ENCODE results near the gene RTL9.

The RTL9 gene

DNA sequence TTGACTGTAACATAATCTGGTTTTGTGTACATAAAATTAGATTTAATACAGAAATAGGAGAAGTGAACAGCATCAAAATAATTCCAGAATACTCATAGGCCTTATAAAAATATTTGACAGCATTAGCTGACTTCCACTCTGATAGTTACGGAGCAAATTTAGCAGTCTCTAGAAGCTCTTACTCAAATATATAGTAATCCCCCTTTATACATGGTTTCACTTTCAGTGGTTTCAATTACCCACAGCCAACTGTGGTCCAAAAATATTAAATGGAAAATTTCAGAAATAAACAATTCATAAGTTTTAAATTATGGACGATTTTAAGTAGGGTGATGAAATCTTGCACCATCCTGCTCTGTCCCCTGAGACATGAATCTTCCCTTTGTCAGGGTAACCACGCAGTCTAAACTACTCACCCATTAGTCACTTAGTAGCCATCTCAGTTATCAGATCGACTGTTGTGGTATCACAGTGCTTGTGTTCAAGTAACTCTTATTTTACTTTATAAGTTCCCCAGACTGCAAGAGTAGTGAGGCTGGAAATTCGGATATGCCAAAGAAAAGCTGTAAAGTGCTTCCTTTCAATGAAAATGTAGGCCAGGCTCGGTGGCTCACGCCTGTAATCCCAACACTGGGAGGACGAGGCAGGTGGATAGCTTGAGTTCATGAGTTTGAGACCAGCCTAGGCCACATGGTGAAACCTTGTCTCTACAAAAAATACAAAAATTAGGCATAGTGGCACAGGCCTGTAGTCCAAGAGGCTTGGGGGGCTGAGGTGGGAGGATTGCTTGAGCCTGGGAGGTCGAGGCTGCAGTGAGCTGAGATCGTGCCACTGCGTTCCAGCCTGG, 17.2 kb upstream of the RTL9 start:
- DNase-seq (ENCODE audit: low read depth in 2 of 2): no peak

DNA sequence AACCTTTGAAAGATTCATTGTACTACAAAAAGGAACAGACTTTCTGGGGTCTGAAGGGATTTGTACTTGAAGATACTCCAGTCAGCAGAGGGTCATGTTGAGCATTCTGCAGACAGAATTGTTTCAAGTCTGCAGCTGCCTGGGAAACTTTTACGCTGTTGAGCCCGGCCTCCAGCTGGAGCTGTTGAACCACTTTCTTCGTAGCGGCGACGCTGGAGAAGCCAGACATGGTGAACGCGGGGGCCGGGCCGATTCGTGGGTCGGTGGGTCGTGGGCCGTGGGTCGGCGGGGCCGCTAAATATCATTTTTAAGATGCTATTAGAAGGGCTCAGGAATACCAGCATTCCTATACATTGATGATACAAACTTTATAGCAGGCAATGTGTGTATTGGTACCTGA, 12.0 kb upstream of the RTL9 start:
- DNase-seq (ENCODE audit: low read depth in 2 of 2): no peak

DNA sequence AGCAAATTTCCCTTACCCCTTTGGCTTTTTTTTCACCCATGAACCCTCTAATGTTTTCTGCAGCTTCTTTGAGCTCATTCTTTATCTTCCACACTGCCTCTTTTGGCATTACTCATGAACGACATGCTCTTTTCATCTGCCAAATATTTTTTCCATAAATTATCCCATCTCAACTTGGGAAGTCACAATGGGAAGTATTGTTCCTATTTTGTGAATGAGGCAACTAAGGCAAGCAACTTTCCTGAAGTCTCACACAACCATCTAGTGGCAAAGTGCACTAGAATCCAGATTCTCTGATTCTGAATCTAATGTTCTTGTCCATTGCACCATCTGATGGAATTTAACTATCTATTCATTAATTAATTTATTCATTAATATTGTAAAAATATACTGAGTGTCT, 625 bp downstream of the RTL9 start:
- DNase-seq (ENCODE audit: low read depth in 2 of 2): no peak

DNA sequence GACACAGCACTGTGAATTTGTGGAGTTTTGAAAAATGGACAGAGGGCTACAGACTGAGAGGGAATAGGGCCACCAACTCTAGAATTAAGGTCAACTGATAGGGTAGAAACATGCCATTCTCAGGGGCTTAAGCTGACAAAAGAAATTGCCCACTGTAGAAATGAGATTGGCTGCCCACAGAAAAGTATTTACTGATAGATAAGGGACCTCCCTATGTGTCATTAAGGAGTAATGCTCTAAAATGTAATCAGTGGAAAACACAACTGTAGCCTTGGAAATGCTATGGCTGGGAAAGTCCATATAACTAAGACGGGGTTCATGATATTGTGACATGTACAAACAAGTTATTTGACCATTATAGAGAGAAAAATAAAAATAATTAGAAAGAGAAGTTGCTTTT, 4.6 kb downstream of the RTL9 start:
- no peak for DNase-seq (ENCODE audit: low read depth in 2 of 2)

DNA sequence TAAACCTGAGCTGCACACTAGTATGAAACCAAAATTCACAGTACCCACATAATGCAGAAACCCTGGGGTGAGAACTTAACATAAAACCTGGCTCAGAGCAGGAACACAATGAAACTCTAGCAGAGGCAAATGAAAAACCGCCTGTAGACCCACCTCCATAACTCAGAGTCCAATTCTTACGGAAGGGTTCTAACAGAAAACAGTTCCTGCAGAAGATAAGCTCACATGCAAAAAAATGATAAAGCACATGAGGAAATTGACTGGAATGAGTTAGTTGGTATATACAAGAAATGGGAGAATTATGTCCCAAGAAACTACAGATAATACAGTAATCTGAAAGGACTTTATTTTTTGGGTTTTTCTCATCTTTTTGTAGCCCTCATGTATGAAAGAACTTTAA, 14.7 kb downstream of the RTL9 start:
- DNase-seq (ENCODE audit: low read depth in 2 of 2): no peak

DNA sequence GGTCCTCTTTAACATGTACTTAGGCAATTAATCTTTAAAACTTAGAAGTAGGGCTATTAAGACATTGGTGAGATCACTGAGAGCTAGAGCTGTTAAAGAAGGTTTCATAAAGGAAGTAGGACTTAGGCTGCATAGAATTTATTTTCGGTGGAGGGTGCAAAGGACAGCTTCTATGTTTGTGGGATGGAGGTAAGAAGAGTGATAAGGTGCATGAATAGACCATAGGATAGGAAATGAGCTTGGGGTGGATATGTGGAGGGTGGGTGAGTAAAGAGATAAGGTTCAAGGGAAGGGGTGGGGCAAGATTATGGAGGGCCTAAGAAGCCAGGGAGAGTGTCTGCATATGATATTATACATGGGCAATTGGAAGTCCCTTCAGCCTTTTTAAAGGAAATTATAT, 15.9 kb downstream of the RTL9 start:
- DNase-seq (ENCODE audit: low read depth in 2 of 2): no peak

DNA sequence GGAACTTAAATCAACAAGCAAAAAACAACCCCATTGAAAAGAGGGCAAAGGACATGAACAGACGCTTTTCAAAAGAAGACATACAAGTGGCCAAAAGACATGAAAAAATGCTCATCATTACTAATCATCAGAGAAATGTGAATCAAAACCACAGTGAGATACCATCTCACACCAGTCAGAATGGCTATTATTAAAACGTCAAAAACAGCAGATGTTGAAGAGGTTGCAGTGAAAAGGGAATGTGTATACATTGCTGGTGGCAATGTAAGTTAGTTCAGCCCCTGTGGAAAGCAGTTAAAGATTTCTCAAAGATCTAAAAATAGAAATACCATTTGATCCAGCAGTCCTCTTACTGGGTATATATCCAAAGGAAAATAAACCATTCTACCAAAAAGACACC, 22.6 kb downstream of the RTL9 start:
- no peak for DNase-seq (ENCODE audit: low read depth in 2 of 2)

DNA sequence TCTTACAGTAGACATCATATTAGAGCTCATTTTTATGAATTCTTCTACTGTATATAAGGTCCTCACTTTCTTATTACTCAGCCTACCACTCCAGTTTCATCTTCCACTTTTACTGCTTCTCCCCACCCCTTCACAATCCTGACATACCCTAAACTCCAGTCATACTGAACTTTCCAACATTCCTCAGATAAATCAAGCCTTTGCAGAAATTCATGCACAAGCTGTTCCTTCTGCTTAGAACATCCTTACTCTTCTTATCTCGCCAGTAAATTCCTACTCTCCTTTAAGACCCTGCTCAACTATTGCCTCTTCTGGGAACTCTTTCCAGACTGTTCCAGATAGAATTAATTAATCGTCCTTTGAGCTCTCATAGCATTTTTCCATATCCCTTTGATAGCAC, 24.8 kb downstream of the RTL9 start:
- DNase-seq (ENCODE audit: low read depth in 2 of 2): no peak

DNA sequence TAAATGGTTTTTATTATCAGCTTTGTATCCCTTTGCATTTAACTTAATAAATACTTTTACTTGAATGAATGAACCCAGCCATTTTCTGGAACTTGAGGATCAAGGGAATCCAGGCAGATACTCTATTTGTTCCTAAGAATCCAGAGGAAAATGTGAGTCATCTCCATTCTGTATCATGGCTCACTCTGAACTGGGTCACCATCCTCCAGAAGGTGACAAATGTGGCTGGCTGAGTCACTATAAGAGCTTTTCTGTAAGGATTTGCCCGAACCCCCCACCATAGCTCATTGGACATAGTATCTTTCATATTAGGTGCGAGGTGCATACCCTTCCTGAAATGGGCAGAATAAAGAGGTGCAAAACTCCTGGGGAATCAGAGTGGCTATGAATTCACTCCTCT, 25.8 kb downstream of the RTL9 start:
- no peak for DNase-seq (ENCODE audit: low read depth in 2 of 2)

DNA sequence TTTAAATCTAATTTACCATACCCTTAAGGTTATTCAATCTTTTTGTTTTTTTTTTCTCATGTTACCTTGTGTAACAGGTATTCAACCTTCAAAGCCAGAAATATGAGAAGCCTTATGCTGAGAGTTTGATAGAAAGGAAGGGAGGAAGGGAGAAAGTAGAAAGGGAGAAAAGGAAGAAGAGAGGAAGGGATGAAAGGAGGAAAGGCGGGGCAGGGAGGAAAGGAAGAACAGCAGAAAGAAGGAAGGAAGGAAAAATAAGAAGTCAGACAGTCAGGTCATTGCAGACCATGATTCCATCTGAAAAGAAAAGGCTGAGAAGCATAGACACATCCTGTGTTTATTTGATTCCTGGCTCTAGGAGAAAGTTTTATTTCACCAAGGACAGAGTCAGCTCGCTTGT, 30.9 kb downstream of the RTL9 start:
- DNase-seq (ENCODE audit: low read depth in 2 of 2): no peak

DNA sequence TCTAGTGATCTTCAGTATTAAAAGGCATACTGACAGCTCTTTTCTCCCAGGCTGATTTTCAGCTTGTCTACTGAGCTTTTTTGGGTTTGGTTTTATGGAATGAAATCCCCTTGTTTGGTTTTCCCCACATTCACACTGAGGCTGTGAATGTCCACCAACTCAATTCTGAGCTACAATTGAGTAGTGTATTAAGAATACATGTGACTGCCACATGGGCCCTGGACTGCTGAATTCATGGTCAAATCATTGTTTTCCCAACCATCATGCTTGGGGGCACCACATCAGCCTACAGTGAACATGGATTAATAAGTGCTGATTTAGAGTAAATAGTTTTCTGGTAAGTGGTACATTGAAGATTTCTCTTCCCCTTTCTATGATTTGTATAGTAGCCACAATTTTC, 32.4 kb downstream of the RTL9 start:
- DNase-seq (ENCODE audit: low read depth in 2 of 2): no peak

DNA sequence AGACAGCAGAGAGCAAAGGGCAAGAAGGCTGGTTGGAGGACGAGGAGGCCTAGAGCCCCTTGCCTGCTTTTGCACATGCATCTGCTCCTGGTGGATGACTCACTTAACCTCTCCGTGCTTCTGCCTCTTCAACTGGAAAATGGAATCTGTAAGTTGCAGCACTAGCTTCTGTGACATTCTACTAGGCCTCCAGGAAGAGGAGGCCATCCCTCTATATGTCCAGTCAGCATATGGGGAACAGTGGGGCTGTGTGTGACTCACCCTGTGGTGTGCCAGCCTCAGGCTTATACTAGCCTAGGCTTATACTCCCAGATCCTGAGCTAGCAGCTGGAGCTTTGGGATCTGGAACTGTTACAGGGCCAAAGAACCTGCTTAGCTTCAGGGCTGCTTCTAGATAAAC, 36.0 kb downstream of the RTL9 start:
- no peak for DNase-seq (ENCODE audit: low read depth in 2 of 2)

DNA sequence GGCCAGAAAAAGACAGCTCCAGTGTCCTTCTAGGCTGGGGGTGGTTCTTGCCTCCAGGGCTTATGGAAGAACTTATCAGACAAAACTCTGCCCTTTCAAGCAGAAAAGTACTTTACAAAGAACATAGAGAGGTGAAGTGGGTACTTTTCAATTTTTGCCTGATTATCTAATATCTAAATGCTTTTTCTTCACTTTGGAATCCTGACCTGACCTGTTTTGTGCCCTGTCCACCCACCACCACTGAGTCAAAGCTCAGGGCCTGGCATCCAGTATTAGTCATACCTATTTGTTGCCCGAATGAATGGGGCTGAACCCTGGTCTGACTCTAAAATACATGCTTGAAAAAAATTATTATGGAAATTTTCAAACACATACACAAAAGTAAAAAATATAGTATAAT, 37.2 kb downstream of the RTL9 start:
- no peak for DNase-seq (ENCODE audit: low read depth in 2 of 2)

DNA sequence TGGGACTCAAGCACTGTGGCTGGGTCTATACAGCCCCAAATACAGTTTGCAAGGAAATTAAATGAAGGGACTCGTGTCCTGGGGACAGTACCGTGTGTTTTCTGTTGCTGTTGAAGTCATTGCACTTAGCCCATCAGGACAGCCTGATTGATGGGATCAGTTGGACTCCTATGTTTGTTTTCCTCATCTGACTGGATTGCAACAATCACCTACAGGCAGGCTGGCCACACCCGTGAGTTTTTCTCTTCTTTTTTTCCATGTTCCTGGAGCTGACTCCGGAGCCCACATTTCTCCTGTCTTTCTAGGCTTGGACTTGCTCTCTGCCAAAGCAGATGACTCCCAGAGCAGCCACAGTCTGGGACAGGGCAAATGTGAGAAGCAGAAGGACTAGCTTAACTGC, 38.1 kb downstream of the RTL9 start:
- DNase-seq (ENCODE audit: low read depth in 2 of 2): no peak

DNA sequence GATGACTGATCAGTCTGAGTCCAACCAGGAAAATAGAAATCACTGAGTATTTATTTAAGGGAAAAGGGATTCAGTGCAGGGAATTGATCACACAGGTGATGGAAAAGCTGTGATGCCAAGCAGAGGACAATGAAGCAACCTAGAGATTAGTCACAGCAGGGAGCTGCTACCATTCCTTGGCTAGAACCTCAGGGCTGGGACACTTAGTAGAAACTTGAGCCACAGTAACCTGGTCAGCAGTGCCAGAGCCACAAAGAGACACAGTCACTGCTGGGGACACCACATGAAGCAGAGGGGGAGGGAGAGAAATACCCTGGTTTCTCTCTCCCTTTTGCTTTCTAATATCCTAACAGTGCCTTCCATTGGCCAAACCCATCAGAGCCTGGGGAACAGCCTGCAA, 38.7 kb downstream of the RTL9 start:
- DNase-seq (ENCODE audit: low read depth in 2 of 2): no peak

DNA sequence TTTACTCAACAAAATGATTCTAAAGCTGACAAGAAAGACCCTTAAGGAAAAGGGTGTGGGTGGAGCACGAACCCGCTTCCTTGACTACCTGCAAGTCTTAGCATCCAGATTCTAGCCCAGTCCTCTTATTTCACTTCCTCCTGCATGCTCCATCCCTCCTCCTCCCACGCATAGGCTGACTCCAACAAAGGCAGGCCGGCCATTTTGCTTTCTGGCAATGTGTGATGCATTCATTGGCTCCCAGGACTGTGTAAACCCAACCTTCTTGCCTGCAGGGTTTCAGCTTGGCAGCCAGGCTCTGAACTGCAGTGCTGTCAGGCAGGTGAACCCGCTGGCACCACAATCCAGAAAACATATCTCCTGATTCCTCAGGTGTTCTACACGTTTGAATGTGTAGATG, 39.3 kb downstream of the RTL9 start:
- DNase-seq (ENCODE audit: low read depth in 2 of 2): no peak

DNA sequence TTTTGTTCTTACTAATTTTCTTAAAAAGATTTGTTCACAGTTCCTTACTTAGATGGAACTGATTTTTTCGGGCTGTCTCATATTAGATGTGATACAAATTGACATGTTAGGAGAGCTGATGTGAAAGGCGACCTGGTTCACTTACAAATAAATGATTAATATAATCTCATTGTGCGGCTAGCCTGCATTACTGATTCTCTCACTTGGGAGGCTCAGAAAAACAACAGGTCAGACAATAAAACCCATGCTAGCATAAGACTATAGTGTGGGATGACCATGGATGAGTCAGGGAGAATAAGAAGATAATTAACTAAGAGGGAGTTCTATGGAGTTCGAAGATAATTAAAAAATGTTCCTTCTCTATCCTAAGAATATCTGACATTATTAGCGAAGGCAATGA, 40.8 kb downstream of the RTL9 start:
- DNase-seq (ENCODE audit: low read depth in 2 of 2): no peak

DNA sequence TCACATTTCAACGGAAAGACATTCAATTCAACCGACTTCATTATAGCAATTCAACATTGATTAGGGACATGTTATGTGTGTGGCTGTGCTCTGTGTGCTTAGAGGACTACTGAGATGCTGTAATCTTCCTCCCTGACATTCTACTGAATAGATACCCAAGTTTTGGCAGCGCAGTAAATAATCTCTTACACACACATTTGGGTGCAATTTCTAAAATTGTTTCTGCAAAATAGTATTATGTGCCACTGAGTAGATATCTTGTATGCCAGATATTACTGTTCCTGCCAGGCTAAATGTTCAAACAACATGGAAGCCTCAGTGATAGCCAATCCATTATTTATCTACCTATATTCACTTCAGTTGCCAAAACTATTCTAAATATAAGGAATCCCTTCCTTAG, 41.3 kb downstream of the RTL9 start:
- no peak for DNase-seq (ENCODE audit: low read depth in 2 of 2)

DNA sequence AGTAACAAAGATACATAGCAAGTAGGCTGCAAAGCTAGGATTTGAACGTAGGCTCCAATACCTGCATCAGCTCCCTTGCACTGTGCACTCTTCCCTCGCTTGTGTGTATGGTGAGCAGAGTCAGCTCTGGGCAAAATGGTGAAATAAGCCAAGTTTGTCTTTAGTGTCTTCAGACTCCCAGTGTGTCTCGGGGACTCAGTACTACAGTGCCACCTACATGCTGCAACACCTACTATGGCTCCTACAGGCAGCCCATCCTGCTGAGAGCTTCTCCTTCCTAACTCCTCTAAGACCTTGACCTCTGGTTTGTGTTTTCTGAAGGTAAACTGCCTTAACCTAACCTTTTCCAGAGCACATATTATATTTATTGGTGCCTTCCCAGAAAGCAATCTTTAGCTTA, 42.5 kb downstream of the RTL9 start:
- DNase-seq (ENCODE audit: low read depth in 2 of 2): no peak

DNA sequence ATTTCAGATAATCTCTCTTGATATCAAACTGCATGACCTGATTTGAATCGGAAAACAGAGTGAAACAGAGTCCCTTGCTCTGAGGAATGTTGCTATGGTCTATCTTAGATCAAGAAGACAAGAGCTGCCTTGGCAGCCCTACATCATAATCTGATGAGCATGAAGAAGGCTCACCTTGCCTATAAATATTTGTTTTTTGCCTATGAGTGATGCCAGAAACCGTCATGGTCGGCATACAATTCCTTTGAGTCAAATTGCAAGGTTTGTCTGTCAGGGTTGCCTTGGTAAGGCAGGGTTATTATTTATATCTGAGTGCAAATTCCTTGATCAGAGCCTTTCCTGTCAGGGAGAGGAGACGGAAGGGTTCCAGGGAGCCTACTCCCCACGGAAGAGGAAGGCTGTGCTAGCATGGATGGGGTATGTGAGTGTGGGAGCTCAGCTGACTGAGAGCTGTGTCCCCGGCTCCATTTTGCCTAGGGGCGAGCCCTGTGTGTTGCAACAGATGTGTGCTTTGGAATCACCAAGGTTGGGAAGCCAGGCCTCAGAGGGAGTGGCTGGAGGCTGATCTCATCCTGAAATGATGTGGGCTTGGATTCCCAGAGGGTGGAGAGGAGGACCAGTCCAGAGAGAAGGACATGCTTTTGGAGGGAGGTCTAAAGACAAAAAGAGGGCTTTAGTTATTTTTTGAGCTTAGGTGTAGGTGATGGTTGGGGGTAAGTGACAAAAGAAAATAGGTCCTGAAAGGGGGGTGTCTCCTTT, 43.6 kb downstream of the RTL9 start:
- DNase-seq (ENCODE audit: low read depth in 2 of 2): no peak

DNA sequence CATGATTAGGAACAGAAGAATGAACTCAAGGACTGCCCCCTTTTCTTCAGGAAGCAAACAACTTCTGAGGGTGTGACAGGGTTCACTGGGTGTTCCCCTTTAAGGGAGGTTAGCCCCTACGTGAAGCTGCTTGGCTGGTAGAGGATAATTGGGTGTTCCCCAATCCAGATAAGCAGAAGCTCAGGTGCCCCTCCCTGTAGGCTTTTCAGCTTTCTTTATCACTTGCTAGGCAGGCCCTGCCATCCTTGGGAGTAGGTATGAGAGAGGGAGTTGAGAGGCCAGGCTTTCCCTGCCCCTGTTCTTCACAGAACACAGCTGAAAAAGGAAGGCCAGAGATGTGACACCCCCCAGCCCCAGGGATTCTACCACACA, 44.2 kb downstream of the RTL9 start:
- no peak for DNase-seq (ENCODE audit: low read depth in 2 of 2)

DNA sequence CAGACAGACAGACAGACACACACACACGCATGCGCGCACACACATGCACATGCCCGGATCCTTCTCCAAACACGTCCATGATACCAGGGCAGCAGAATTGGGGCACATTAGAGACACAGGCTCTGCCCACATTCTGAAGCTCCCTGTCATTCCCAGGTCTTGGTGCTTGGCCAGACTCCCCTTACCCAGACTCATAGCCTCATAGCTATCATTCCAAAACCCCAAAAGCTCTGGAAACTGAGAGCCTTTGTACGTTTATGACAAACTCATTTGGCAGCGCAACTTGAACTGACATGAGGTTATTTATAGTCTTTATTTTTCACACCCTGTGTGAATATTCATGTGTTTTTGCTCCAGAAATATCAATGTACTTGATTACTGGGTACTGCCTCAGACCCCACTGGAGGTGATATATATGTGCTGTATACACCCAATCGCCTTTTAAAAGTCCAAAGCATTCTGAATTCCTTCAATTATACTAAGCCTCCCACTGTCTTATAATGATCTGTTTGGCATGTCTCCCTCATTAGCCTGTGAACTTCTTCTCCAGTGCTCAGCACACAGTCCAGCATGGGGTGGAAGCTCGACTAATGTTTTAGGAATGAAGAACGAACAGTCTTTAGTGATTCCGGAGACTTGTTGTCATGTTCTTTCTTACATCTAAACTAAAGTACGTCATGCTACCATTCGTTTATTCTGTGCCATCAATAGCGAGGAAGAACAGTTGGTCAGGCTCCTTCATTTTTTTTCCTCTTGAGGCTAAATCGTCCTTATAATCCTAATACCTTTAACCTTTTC, 45.0 kb downstream of the RTL9 start:
- DNase-seq (ENCODE audit: low read depth in 2 of 2): no peak

DNA sequence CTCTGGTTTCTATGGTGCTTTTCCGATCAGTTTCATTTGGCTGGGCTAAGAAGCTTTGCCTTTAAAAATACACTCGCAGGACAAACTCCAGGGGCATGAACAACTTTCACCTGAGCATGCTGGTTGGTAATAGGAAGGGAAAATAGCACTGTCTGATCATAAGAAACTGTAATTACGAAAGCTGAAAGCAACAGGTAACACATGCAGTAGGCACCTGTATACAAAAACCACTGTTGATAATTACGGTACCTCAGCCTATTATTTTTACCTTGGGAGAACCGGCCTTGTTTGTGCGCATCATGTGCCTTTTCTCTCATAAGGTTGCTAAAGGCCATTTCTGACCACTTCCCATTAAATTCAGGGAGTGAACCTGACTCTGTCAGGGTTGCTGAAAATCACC, 45.7 kb downstream of the RTL9 start:
- DNase-seq (ENCODE audit: low read depth in 2 of 2): no peak
